Limb (tissue), 2 donors: Measurements from ENCODE around the gene PTGDR.
A peak's percentile ranks its signal among the peaks of the same experiment; 100 is the strongest.

Experiments used
- DNase-seq, 2 donors: peaks; one replicate each; pipeline ENCODE4 v3.0.0-alpha.2; 2016; ENCODE audit errors: extremely low spot score in 2 of 2

The PTGDR gene

DNA sequence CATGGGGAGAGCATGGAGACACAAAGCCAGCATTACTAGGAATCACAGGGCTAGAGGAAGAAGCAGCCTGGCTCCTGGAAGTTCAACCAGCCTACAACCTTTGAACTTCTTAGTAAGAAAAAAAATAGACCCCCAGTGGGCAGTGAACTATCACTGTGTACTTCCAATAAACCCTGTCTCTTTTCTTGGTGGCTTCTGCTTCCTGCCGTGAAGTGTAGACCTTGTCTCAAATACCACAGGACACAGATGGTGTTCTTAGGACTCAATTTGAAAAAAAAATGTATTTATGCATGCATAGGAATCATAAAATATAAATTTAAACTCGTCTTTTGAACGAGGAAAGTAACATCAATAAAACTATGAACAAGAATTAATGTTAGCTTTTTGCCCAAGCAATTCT is 43.0 kb downstream of the PTGDR start:
- DNase-seq: no peak

- DNase-seq: no peak
Measured at GRCh38 chr14:52312931-52313355, 45.4 kb downstream of the PTGDR start.

- no peak for DNase-seq
Measured at GRCh38 chr14:52313462-52313861, 46.0 kb downstream of the PTGDR start.

GRCh38 chr14:52313903-52314594 is 46.6 kb downstream of the PTGDR start, which contains the start of gene PTGER2:
Gene PTGER2, plus strand, starts transcription at chr14:52314312. Its CDS starts 237 bp downstream, at chr14:52314549.
- peak; percentile 40 to 79 for DNase-seq

DNA sequence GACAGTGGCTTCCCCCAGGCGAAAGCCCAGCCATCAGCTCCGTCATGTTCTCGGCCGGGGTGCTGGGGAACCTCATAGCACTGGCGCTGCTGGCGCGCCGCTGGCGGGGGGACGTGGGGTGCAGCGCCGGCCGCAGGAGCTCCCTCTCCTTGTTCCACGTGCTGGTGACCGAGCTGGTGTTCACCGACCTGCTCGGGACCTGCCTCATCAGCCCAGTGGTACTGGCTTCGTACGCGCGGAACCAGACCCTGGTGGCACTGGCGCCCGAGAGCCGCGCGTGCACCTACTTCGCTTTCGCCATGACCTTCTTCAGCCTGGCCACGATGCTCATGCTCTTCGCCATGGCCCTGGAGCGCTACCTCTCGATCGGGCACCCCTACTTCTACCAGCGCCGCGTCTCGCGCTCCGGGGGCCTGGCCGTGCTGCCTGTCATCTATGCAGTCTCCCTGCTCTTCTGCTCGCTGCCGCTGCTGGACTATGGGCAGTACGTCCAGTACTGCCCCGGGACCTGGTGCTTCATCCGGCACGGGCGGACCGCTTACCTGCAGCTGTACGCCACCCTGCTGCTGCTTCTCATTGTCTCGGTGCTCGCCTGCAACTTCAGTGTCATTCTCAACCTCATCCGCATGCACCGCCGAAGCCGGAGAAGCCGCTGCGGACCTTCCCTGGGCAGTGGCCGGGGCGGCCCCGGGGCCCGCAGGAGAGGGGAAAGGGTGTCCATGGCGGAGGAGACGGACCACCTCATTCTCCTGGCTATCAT is 47.3 kb downstream of the PTGDR start:
- DNase-seq: peak in 1 of 2 donors; percentile 57

DNA sequence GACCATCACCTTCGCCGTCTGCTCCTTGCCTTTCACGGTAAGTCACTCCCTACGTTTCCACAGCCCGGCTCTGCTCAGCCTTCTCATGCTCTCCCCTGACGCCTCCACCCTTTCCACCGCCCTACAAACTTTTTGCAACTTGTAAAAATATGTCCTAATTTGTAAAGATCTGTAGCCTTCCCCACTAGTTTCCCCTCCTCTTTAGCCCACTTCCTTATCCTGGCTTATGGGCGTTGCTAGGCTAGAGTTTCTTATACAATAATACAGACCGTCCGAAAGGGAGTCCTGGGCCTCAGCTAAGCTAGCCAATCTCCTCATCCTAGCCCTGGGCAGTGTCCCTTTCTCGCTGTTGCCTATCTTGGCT is 47.8 kb downstream of the PTGDR start:
- DNase-seq: no peak

DNA sequence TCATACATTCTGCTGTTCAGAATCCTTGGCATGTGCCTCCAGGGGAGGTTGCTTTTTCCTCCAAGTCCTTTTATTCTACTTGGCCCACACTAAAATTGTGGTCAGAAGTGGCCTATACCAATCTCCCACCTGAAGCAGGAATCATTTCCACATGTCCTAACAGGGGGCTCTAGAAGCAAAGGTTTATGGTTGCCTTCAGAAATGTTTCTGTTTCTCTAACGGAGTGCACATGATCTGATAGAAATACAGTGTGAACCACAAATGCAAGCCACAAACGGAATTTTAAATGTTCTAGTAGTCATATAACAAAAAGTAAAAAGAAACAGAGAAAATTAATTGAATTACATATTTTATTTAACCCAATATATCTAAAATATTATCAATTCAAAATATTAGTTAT is 50.6 kb downstream of the PTGDR start:
- no peak for DNase-seq

GRCh38 chr14:52318826-52319645 is 51.5 kb downstream of the PTGDR start:
- no peak for DNase-seq

DNA sequence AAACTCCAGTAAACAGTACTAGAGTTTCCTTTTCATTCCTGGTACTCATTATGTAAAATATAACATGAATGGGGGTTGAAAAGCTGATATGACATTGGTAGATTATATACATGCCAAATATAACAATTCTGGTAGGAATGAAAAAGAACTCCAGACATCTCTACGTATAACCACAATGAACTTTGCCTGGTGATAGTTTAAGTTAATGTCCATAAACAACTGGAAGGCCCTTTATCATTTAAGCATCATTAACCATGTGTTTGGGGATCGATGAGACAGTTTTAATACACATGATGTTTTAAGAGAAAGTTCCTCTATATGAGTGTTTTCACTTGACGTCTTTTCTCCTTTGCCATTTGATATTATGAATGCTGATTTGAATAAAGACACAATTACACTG is 52.4 kb downstream of the PTGDR start:
- DNase-seq: no peak

DNA sequence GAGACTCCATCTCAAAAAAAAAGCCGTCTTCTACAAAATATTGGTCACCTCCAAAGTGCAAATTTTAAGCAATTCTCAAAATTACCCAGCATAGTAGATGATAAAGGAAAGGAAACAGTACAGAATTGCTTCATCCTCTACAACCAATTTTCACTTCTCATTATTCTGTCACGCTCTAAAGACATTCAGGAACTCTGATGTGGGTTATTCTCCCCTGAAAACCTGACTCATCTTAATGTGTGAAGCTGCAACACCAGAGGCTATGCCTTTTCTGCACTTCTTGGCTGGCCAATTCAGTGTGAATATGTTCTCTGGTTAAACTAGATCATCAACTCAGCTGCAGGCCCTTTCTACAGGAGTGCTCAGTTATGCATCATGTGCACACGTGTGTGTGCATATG is 57.6 kb downstream of the PTGDR start:
- no peak for DNase-seq

DNA sequence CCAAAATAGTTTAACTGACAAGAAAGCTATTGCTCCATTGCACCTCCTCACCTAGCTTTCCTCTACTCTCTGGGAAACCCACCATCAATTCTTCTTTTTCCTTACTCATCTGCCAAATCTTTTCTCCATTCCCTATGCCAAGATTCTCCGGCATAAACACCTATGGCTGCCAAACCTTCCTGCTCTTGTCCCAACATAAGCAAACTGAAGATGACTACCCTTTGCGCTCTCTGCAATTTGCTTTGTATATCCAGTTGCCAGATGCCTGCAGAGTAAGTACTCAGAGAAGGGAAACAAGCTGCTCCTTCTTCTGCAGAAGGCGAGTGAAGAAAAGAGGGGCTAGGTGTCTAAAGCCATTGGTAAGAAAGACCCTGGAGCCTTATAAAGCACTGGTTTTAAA is 58.1 kb downstream of the PTGDR start:
- no peak for DNase-seq
